Psoas muscle (tissue), 8 donors: ENCODE data around the gene SEC23IP. TPM values are rescaled to one million over a fixed set of nuclear protein-coding genes. Genes with fewer than 3 reads are reported as not detected.

Source experiments
- ATAC-seq, 4 donors: fragments of 200-7000 bp; cut with Tn5 transposase; one replicate each; pipeline ENCODE4 v1.9.1; 2020; ENCODE audit warnings: moderate library complexity in 3 of 4, mild to moderate bottlenecking in 2 of 4
- DNase-seq, 2 donors: peaks; one replicate each; pipeline ENCODE4 v3.0.0-alpha.2; 2020
- H3K27ac ChIP-seq: fragments of 200-600 bp; one replicate; pipeline ENCODE4 v1.8.0; 2022
- H3K27me3 ChIP-seq, 3 donors: fragments of 200-600 bp in 1 of 3; one replicate each; pipeline versions ENCODE4 v1.6.1 to v1.8.0; 2013 to 2022; ENCODE audit warnings: low read length in 2 of 3, mild to moderate bottlenecking in 2 of 3, moderate library complexity in 1 of 3; ENCODE audit not compliant: insufficient read depth in 3 of 3
- H3K36me3 ChIP-seq, 2 donors: fragments of 200-600 bp in 1 of 2; one replicate each; pipeline versions ENCODE4 v1.6.1 to v1.8.0; 2013 to 2022; ENCODE audit warnings: low read depth in 1 of 2, mild to moderate bottlenecking in 1 of 2, moderate library complexity in 1 of 2; ENCODE audit not compliant: insufficient read depth in 1 of 2
- H3K4me1 ChIP-seq: fragments of 200-600 bp; one replicate; pipeline ENCODE4 v1.8.0; 2022
- H3K4me3 ChIP-seq: fragments of 200-600 bp; one replicate; pipeline ENCODE4 v1.8.0; 2022; ENCODE audit warnings: mild to moderate bottlenecking
- H3K9me3 ChIP-seq: fragments of 200-600 bp; one replicate; pipeline ENCODE4 v1.8.0; 2022
- CTCF ChIP-seq: fragments of 200-600 bp; IDR thresholded peaks from one replicate; pipeline ENCODE4 v1.8.0; 2022; ENCODE audit warnings: antibody characterized with exemption
- WGBS, 3 donors: extraction: QIAGEN DNeasy Blood & Tissue Kit; methylation state at CpG; one replicate each; pipeline versions ENCODE4 v1.1.6 to v1.1.7; 2013; 5-methylcytosine and 5-hydroxymethylcytosine counted together
- intact Hi-C, 2 donors: fragments of 100-400 bp; cut with DNase I; formaldehyde crosslinking; loops; one replicate each; pipeline versions ENCODE4 v1.11.0 to v1.14.2; 2022
- polyA plus RNA-seq, 3 donors: library from polyadenylated mRNA; stranded (reverse); fragments of 200-250 nt; gene quantifications; one replicate each; pipeline ENCODE4 v1.2.3, GENCODE V29; 2013
- total RNA-seq, 4 donors: library from RNA; stranded (reverse); fragmentation: NEBNext Ultra II Directional in 2 of 4; extraction: Animal tissue kit (Norgen Biotek cat#: 25700) in 2 of 4; gene quantifications; one replicate each; pipeline versions ENCODE4 v1.2.1 to v1.2.4, GENCODE V29; 2021 to 2023
- donor health status: healthy with polysubstance abuse.
- donor health status: DM: no; HTN: no; CAD: no; lungs with moderate emphysema.
- donor health status: Bipolar disorder and iron deficiency.
- donor health status: healthy.
- donor health status: DM: yes; HTN: yes; CAD: no.
- donor health status: DM: no; HTN: no; CAD: no.
- donor health status: DM: no; HTN: no; CAD: no.
- donor health status: DM: yes; HTN: yes; CAD: no.

The SEC23IP gene
- total and polyA plus RNA-seq, 7 donors: 6.5 to 49.7 (median 27.3) TPM

- Histone ChIP-seq H3K9me3 (peaks cover 8% of the 10 kb centered on the region), H3K4me3 (no peak overlapping the region), H3K27me3 (no peaks in the 10 kb centered on the region), H3K4me1 (no peaks in the 10 kb centered on the region), H3K27ac (no peak overlapping the region), H3K36me3 (no peaks in the 10 kb centered on the region)
- no peak for ATAC-seq
- DNase-seq: no peak
- TF ChIP-seq CTCF: no peak
- intact Hi-C loops: no loop called here
- 88 to 94% (median 92%) methylated on average over 2 of the region's 2 CpGs for WGBS, 3 donors
These were observed 99.3 kb downstream of the SEC23IP start for GRCh38 chr10:119991816-119992215.

Other genes with a start within 250 kb of the SEC23IP start
- gene BAG3, start 241.3 kb upstream of the SEC23IP start, total RNA-seq: 100 to 1,000 TPM; 354 to 855 (median 486) TPM
- gene BAG3, start 241.3 kb upstream of the SEC23IP start, polyA plus RNA-seq: 100 to 1,000 TPM; 283 to 571 (median 364) TPM
- gene INPP5F, start 166.7 kb upstream of the SEC23IP start, total RNA-seq: 10 to 100 TPM in 3 of 4 donors, 1 to 10 TPM in 1; 8.0 to 12.3 (median 10.7) TPM
- 10 to 100 TPM in 1 of 3 donors, 1 to 10 TPM in 2; 6.0 to 10.0 (median 8.0) TPM for gene INPP5F, start 166.7 kb upstream of the SEC23IP start, polyA plus RNA-seq
- gene MCMBP, start 19.9 kb upstream of the SEC23IP start, total RNA-seq: 10 to 100 TPM; 23.0 to 43.8 (median 35.6) TPM
- gene MCMBP, start 19.9 kb upstream of the SEC23IP start, polyA plus RNA-seq: 10 to 100 TPM; 26.4 to 39.6 (median 39.2) TPM